Fibroblast of skin of left quadriceps (primary cell): ENCODE results near the gene ZNF414.

Experiments used
- DNase-seq, 2 experiments: peaks; one replicate each; pipeline ENCODE4 v3.0.0-alpha.2; 2013; ENCODE audit warnings: low read depth in 2 of 2

The ZNF414 gene

DNA sequence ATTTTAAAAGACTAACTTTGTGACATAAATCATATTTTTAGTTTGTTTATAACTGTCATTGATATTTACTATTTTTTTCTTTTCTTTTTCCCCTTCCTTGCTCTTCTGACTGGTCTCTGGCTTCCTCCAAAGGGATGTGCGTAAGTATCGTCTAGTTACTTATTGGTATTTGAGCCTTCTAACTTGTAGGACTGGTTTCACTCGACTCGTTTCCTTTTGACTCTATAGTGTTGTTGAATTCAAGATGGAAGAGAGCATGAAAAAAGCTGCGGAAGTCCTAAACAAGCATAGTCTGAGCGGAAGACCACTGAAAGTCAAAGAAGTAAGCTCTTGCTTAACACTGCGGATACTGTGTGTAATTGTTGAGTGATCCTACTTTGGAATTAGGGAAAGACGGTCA lies 50.6 kb downstream of the ZNF414 start:
- no peak for DNase-seq

DNA sequence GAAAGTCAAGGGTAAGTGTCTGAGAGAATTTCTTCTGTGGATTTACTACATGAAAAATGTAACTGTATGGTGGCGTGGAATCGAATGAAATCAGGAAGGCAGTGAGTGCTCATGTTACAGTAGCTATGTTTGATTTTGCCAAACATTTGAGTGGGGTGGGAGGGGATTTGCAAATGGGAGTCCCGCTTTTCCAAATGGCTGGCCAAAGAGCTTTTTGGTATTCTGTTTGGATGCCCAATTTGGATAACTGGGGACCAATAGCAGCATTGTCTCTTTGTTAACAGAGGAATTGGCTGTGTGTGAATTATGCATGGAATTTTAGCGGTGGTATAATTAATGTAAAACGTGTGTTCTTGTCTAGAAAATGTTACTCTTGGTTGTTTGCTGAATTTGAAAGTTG lies 51.4 kb downstream of the ZNF414 start:
- DNase-seq = no peak

DNA sequence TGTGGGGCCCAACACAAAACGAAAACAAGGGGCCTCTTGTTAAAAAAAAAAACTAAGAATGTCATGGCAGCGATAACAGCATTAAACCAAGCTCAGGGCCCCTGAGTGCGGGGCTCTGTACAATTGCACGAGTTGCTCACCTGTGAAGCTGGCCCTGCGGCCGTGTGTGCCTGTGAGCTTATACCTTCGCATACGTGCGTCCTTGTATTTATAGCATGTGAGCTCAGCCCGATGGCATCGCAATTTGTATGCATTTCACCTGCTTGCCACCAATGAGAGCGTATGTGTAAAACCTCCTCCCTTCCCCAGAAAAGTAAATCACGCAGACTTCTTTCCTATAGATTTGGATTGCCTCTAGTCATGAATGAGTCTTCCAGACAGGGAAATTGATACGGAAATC lies 52.1 kb downstream of the ZNF414 start:
- no peak for DNase-seq

DNA sequence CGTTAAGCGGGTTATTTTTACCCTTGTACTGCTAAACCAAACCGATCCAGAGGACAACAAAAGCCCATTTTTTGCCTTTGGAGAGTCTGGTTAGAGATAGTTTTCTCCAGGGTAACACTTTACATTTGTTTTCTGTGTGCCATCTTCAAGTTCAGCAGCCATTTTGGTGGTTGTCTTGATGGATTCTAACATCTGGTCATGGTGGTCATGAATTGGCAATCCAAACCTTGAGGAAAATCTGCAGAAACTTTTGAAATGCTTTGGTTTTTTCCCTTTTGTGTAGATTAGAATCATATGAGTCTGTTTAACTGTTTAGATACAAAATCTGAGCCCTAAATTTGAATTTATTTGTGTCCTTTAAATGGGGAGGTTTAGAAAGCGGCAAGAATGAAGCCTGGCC lies 52.6 kb downstream of the ZNF414 start:
- DNase-seq = no peak

DNA sequence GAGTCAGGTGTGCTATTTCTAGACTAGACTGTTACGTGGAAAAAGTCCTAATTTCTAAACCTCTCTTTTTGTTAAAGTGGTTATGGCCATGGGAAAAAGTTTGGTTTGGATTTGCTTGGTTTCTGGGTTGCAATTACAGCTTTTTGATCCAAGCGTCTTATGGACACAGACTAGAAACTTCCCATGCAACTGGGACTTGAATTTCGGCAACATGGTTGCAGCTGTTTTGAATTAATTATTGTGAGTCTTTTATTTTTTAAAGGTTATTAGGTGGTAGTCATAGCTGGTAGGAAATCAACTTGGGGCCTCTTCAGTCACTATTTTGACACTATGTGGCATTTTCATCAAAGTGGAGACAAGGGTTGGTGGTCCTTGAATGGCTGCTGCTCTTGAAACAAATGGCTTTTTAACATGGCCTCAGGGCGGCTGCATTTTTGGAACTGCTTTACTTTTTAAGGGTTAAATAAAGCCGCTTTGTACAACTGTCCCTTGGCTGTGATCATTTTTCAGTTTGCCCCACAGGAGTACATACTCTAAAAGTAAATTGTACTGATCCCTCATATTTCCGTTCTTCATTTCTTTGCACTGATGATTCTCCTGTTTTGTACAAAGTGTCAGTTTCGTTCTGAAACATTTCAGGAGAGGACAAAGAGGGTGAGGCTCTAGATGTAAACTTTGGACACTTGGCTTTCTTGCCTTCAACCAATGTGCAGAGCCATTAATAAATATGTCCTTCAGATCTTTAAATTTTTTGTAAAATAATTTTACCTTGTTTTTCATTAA lies 53.3 kb downstream of the ZNF414 start:
- DNase-seq = no peak
